Neuronal stem cell (in vitro differentiated cells): ENCODE data around the gene CEMIP2.
"Not testable (repeated sequence)": the region's sequence is repeated elsewhere in the genome, so short reads cannot be mapped to it uniquely, and the experiment has no call there.

Experiments used
- DNase-seq: peaks from one replicate; pipeline ENCODE4 v3.0.0-alpha.2; 2013; ENCODE audit warnings: low spot score
- H2AFZ ChIP-seq: one replicate; pipeline ENCODE4 v1.6.1; 2013; ENCODE audit warnings: mild to moderate bottlenecking, low read length, inconsistent platforms
- H2AK5ac ChIP-seq: 2 replicates; pipeline ENCODE4 v1.6.1; 2013; ENCODE audit warnings: low read depth, mild to moderate bottlenecking, inconsistent platforms, low read length, moderate library complexity, mixed read lengths
- H2BK120ac ChIP-seq: 2 replicates; pipeline ENCODE4 v1.6.1; 2013; ENCODE audit warnings: low read depth, mild to moderate bottlenecking, inconsistent platforms, low read length, moderate library complexity, mixed read lengths
- H2BK12ac ChIP-seq: one replicate; pipeline ENCODE4 v1.6.1; 2013; ENCODE audit warnings: low read length, inconsistent platforms
- H2BK15ac ChIP-seq: 2 replicates; pipeline ENCODE4 v1.6.1; 2013; ENCODE audit warnings: mild to moderate bottlenecking, low read length, inconsistent platforms, mixed read lengths
- H2BK5ac ChIP-seq: one replicate; pipeline ENCODE4 v1.6.1; 2013; ENCODE audit warnings: inconsistent platforms, mild to moderate bottlenecking, low read length, moderate library complexity
- H3K14ac ChIP-seq: one replicate; pipeline ENCODE4 v1.6.1; 2013; ENCODE audit warnings: low read length, inconsistent platforms
- H3K18ac ChIP-seq: 2 replicates; pipeline ENCODE4 v1.6.1; 2013; ENCODE audit warnings: low read length, inconsistent platforms
- H3K23ac ChIP-seq: 2 replicates; pipeline ENCODE4 v1.6.1; 2013; ENCODE audit warnings: low read depth, mild to moderate bottlenecking, mixed read lengths, low read length, inconsistent platforms; ENCODE audit not compliant: poor library complexity
- H3K27ac ChIP-seq: replicated peaks from 3 replicates; pipeline ENCODE4 v1.5.1; 2013; ENCODE audit warnings: low read length, inconsistent platforms
- H3K27me3 ChIP-seq, 3 experiments: 2 replicates each; pipeline ENCODE4 v1.6.1; 2013; ENCODE audit warnings: low read length in 3 of 3, mild to moderate bottlenecking in 2 of 3, inconsistent platforms in 1 of 3, low read depth in 1 of 3, mixed read lengths in 1 of 3, moderate library complexity in 1 of 3; ENCODE audit not compliant: control insufficient read depth in 3 of 3, insufficient read depth in 3 of 3
- H3K36me3 ChIP-seq, 2 donors: replicated peaks in 1 of 2; 2 replicates each; pipeline ENCODE4 v1.6.1; 2013; ENCODE audit warnings: low read length in 2 of 2; ENCODE audit not compliant: control insufficient read depth in 2 of 2, insufficient read depth in 2 of 2
- H3K4ac ChIP-seq: 2 replicates; pipeline ENCODE4 v1.6.1; 2013; ENCODE audit warnings: inconsistent platforms, mild to moderate bottlenecking, low read length, moderate library complexity
- H3K4me1 ChIP-seq, 2 donors: 1 replicate in 1 of 2; 2 replicates in 1 of 2; pipeline ENCODE4 v1.6.1; 2013; ENCODE audit warnings: low read length in 2 of 2, low read depth in 1 of 2; ENCODE audit not compliant: control insufficient read depth in 2 of 2, insufficient read depth in 1 of 2
- H3K4me2 ChIP-seq: one replicate; pipeline ENCODE4 v1.6.1; 2013; ENCODE audit warnings: mild to moderate bottlenecking, low read length, inconsistent platforms; ENCODE audit not compliant: insufficient read depth, poor library complexity, severe bottlenecking
- H3K4me3 ChIP-seq, 2 donors: 2 replicates each; pipeline ENCODE4 v1.5.1; 2013; ENCODE audit warnings: low read length in 2 of 2, mild to moderate bottlenecking in 2 of 2, inconsistent platforms in 1 of 2, moderate library complexity in 1 of 2
- H3K79me1 ChIP-seq: one replicate; pipeline ENCODE4 v1.6.1; 2013; ENCODE audit warnings: low read depth, mild to moderate bottlenecking, inconsistent platforms, low read length, moderate library complexity
- H3K9ac ChIP-seq: one replicate; pipeline ENCODE4 v1.6.1; 2013; ENCODE audit warnings: mild to moderate bottlenecking, low read depth, low read length, inconsistent platforms; ENCODE audit not compliant: poor library complexity
- H3K9me3 ChIP-seq, 2 donors: replicated peaks in 1 of 2; 2 replicates each; pipeline versions ENCODE3 to v1.6.1; 2013; ENCODE audit warnings: low read length in 2 of 2, mild to moderate bottlenecking in 2 of 2, inconsistent platforms in 1 of 2, low read depth in 1 of 2, mixed read lengths in 1 of 2, moderate library complexity in 1 of 2; ENCODE audit not compliant: control insufficient read depth in 2 of 2, insufficient read depth in 1 of 2
- H4K8ac ChIP-seq: one replicate; pipeline ENCODE4 v1.6.1; 2013; ENCODE audit warnings: low read depth, mild to moderate bottlenecking, inconsistent platforms, low read length, moderate library complexity
- H4K91ac ChIP-seq: one replicate; pipeline ENCODE4 v1.6.1; 2013; ENCODE audit warnings: low read length, low read depth, mild to moderate bottlenecking, inconsistent platforms; ENCODE audit not compliant: poor library complexity
- WGBS, 2 donors: extraction: QIAGEN DNeasy Blood & Tissue Kit; methylation state at CpG; one replicate each; pipeline ENCODE4 v1.1.7; 2013; ENCODE audit warnings: missing lambda C conversion rate in 2 of 2, mixed read lengths in 1 of 2; ENCODE audit not compliant: insufficient read length in 2 of 2, insufficient replicate concordance in 1 of 2; ENCODE audit errors: extremely low coverage in 2 of 2; 5-methylcytosine and 5-hydroxymethylcytosine counted together

The CEMIP2 gene

DNA sequence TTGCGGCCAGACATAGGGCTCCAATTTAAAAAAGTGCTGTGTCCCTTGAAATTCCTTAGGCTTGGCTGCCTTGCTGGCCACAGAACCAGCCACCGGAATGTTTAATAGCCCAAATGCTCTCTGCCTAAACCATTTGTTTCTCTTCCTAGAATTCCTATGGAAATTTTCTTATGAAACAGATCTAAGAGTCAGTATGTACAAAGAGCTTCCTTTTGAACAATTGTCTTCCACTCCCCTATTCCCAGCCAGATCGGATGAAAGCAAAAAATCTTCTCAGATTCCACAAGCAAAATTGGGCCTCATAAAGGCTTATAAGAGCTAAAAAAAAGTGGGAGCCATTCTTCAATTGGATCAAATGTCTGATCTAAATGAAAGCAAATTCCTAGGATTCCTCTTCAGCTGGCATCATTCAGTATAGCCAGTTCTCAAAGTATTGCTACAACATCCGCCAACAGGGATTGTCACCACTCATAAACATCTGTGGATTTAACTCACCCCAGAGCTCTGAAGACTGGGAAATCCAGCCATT lies 104.3 kb downstream of the CEMIP2 start:
- no peak overlapping the region for H2BK12ac ChIP-seq
- no peak overlapping the region for H2BK15ac ChIP-seq
- no peak overlapping the region for H2BK120ac ChIP-seq
- H3K14ac ChIP-seq: no peak overlapping the region
- no peak overlapping the region for H3K9ac ChIP-seq
- no peak overlapping the region for H3K18ac ChIP-seq
- H3K9me3 ChIP-seq: no peaks in the 10 kb centered on the region
- no CpG with 5 or more reads among the region's 4 CpGs for WGBS, 2 donors
- no peak overlapping the region for H3K4me2 ChIP-seq
- no peak overlapping the region for H4K91ac ChIP-seq
- H3K27ac ChIP-seq: no peak overlapping the region
- no peak overlapping the region for H3K4me3 ChIP-seq
- H3K4ac ChIP-seq: no peak overlapping the region
- no peak overlapping the region for H4K8ac ChIP-seq
- no peak overlapping the region for H2AK5ac ChIP-seq
- peaks cover 6 to 12% of the 10 kb centered on the region in 2 donors for H3K4me1 ChIP-seq
- H3K27me3 ChIP-seq: no peaks in the 10 kb centered on the region
- peak overlapping the region; percentile 21 for H2AFZ ChIP-seq
- no peaks in the 10 kb centered on the region for H3K79me1 ChIP-seq
- H2BK5ac ChIP-seq: no peak overlapping the region
- DNase-seq: peak; percentile 9
- H3K23ac ChIP-seq: no peak overlapping the region
- H3K36me3 ChIP-seq: no peaks in the 10 kb centered on the region

DNA sequence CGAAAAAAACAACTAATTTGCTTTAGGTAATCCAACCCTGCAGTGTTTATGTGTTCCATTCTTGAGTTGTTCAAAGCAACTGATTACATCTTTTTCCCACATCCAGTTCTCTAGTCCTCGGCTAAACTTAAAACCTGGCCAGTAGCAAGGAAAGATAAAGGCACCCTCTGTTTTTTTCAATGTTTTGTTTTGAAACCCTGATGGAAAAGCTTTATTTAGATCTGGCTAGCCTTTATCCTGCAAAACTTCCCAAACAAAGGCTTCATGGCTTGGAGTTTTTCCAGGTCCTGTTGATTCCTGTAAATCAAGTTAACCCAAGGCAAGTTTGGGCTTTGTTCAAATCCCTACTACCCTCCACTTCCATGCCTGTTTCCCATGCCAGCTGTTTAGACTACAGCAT lies 105.1 kb downstream of the CEMIP2 start:
- peaks cover 6 to 12% of the 10 kb centered on the region in 2 donors for H3K4me1 ChIP-seq
- H2BK5ac ChIP-seq: no peak overlapping the region
- no peak overlapping the region for H2BK12ac ChIP-seq
- no peak overlapping the region for H4K91ac ChIP-seq
- H2AFZ ChIP-seq: peak overlapping the region; percentile 21
- H3K27ac ChIP-seq: no peak overlapping the region
- no peak overlapping the region for H2AK5ac ChIP-seq
- no peak overlapping the region for H3K4ac ChIP-seq
- WGBS, 2 donors: no CpG with 5 or more reads among the region's 2 CpGs
- no peak overlapping the region for H3K14ac ChIP-seq
- no peak overlapping the region for H3K4me3 ChIP-seq
- H3K27me3 ChIP-seq: no peaks in the 10 kb centered on the region
- no peak overlapping the region for H4K8ac ChIP-seq
- no peak overlapping the region for H2BK15ac ChIP-seq
- no peak overlapping the region for H3K23ac ChIP-seq
- no peaks in the 10 kb centered on the region for H3K36me3 ChIP-seq
- H3K79me1 ChIP-seq: no peaks in the 10 kb centered on the region
- no peak overlapping the region for H3K9ac ChIP-seq
- no peak overlapping the region for H3K4me2 ChIP-seq
- no peaks in the 10 kb centered on the region for H3K9me3 ChIP-seq
- no peak overlapping the region for H3K18ac ChIP-seq
- no peak overlapping the region for H2BK120ac ChIP-seq
- DNase-seq: no peak

DNA sequence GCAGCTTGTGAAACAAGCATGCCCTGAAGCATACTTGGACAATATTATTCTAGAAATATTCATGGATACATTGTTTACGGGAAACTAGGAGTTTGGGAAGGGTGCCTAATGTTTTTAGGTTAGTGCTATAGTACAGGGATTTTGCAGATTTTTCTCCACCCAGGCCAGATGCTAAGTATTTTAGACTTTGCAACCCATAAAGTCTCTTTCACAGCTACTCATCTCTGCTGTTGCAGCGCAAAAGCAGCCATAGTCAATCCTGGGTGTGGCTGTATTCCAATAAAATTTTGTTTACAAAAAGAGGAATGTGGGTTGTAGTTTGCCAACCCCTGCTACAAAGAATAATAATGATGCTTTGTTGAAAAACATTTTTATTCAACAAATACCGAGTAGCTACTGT lies 106.2 kb downstream of the CEMIP2 start:
- WGBS, 2 donors: no CpG with 5 or more reads among the region's 3 CpGs
- no peaks in the 10 kb centered on the region for H3K9me3 ChIP-seq
- H4K91ac ChIP-seq: no peak overlapping the region
- peaks cover 6 to 12% of the 10 kb centered on the region in 2 donors for H3K4me1 ChIP-seq
- no peak overlapping the region for H2BK15ac ChIP-seq
- H3K4me2 ChIP-seq: no peak overlapping the region
- no peak overlapping the region for H3K9ac ChIP-seq
- no peak overlapping the region for H3K14ac ChIP-seq
- H2AFZ ChIP-seq: no peak overlapping the region
- DNase-seq: no peak
- H2AK5ac ChIP-seq: no peak overlapping the region
- no peak overlapping the region for H2BK5ac ChIP-seq
- no peaks in the 10 kb centered on the region for H3K27me3 ChIP-seq
- H3K23ac ChIP-seq: no peak overlapping the region
- H3K36me3 ChIP-seq: no peaks in the 10 kb centered on the region
- H3K27ac ChIP-seq: no peak overlapping the region
- H2BK12ac ChIP-seq: no peak overlapping the region
- H3K4me3 ChIP-seq: no peak overlapping the region
- no peak overlapping the region for H2BK120ac ChIP-seq
- no peak overlapping the region for H4K8ac ChIP-seq
- no peaks in the 10 kb centered on the region for H3K79me1 ChIP-seq
- no peak overlapping the region for H3K4ac ChIP-seq
- no peak overlapping the region for H3K18ac ChIP-seq

DNA sequence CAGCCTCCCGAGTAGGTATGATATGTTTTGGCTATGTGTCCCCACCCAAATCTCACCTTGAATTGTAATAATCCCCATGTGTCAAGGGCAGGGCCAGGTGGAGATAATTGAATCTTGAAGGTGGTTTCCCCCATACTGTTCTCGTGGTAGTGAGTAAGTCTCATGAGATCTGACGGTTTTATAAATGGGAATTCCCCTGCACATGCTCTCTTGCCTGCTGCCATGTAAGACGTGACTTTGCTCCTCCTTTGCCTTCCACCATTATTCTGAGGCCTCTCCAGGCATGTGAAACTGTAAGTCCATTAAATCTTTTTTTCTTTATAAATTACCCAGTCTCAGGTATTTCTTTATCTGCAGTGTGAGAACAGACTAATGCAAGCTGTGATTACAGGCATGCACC lies 111.0 kb downstream of the CEMIP2 start:
- not testable (repeated sequence) for H3K79me1 ChIP-seq, H2AK5ac ChIP-seq, H2AFZ ChIP-seq, H4K91ac ChIP-seq, H3K4me3 ChIP-seq, H3K27me3 ChIP-seq, H3K18ac ChIP-seq, H3K9ac ChIP-seq, H3K27ac ChIP-seq, H2BK15ac ChIP-seq, H2BK120ac ChIP-seq, DNase-seq, H3K4me1 ChIP-seq, H3K4me2 ChIP-seq, H3K4ac ChIP-seq, H2BK12ac ChIP-seq, H3K9me3 ChIP-seq, H3K36me3 ChIP-seq, H3K23ac ChIP-seq, H3K14ac ChIP-seq, H4K8ac ChIP-seq, H2BK5ac ChIP-seq
- no CpG with 5 or more reads among the region's 4 CpGs for WGBS, 2 donors
